Muscle of leg (tissue), 16 donors: ENCODE measurements around the gene E2F7. TPM values are rescaled to one million over a fixed set of nuclear protein-coding genes. Genes with fewer than 3 reads are reported as not detected.

Source experiments
- DNase-seq: peaks from one replicate; pipeline ENCODE4 v3.0.0; 2013
- H3K27ac ChIP-seq: one replicate; pipeline ENCODE4 v1.5.1; 2013; ENCODE audit warnings: mild to moderate bottlenecking, low read length, control low read depth
- H3K27me3 ChIP-seq: one replicate; pipeline ENCODE4 v1.6.1; 2013; ENCODE audit warnings: low read length; ENCODE audit not compliant: control insufficient read depth, insufficient read depth
- H3K36me3 ChIP-seq: one replicate; pipeline ENCODE4 v1.6.1; 2013; ENCODE audit warnings: low read length; ENCODE audit not compliant: control insufficient read depth, insufficient read depth
- H3K4me1 ChIP-seq: one replicate; pipeline ENCODE4 v1.6.1; 2013; ENCODE audit warnings: low read length; ENCODE audit not compliant: control insufficient read depth, insufficient read depth
- H3K4me3 ChIP-seq: one replicate; pipeline ENCODE4 v1.5.1; 2013; ENCODE audit warnings: low read length, control low read depth
- H3K9me3 ChIP-seq: replicated peaks from 2 replicates; pipeline ENCODE4 v1.6.1; 2013; ENCODE audit warnings: low read depth, low read length; ENCODE audit not compliant: control insufficient read depth
- WGBS: methylation state at CpG from one replicate; pipeline ENCODE4 v1.1.5; 2013; ENCODE audit warnings: missing lambda C conversion rate; ENCODE audit not compliant: insufficient coverage; 5-methylcytosine and 5-hydroxymethylcytosine counted together
- long read RNA-seq, 11 donors: transcript quantifications; one replicate each; lab custom pipeline, GENCODE V29; 2026
- polyA plus RNA-seq, 8 donors: library from polyadenylated mRNA; unstranded; fragments of 120-200 nt; gene quantifications; one replicate each; pipeline versions ENCODE4 v1.2.1 to v1.2.3, GENCODE V29; 2013; ENCODE audit warnings: inconsistent platforms in 1 of 8, low replicate concordance in 1 of 8; ENCODE audit not compliant: insufficient read length in 8 of 8, insufficient read depth in 1 of 8
- total RNA-seq: library from RNA; stranded (reverse); fragments of 120-200 nt; gene quantifications from one replicate; pipeline ENCODE4 v1.2.4, GENCODE V29; 2013

Gene E2F7, protein sequence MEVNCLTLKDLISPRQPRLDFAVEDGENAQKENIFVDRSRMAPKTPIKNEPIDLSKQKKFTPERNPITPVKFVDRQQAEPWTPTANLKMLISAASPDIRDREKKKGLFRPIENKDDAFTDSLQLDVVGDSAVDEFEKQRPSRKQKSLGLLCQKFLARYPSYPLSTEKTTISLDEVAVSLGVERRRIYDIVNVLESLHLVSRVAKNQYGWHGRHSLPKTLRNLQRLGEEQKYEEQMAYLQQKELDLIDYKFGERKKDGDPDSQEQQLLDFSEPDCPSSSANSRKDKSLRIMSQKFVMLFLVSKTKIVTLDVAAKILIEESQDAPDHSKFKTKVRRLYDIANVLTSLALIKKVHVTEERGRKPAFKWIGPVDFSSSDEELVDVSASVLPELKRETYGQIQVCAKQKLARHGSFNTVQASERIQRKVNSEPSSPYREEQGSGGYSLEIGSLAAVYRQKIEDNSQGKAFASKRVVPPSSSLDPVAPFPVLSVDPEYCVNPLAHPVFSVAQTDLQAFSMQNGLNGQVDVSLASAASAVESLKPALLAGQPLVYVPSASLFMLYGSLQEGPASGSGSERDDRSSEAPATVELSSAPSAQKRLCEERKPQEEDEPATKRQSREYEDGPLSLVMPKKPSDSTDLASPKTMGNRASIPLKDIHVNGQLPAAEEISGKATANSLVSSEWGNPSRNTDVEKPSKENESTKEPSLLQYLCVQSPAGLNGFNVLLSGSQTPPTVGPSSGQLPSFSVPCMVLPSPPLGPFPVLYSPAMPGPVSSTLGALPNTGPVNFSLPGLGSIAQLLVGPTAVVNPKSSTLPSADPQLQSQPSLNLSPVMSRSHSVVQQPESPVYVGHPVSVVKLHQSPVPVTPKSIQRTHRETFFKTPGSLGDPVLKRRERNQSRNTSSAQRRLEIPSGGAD
- total RNA-seq (3.1 TPM), polyA plus RNA-seq (1 to 10 TPM; 2.9 to 5.2 (median 3.8) TPM)
- long read RNA-seq, donor 1, full-length matches to known transcripts: 1 of 1 reads
- long read RNA-seq, donor 1, partial matches to known transcripts: 0 of 1 reads
- long read RNA-seq, donor 1, other reads (novel, unspliced or antisense): 0 of 1 reads
- long read RNA-seq, donor 2: 0 reads
- long read RNA-seq, donor 3, partial matches to known transcripts: 0 of 1 reads
- long read RNA-seq, donor 3, other reads (novel, unspliced or antisense): 0 of 1 reads
- long read RNA-seq, donor 4: 0 reads
- long read RNA-seq, donor 5, full-length matches to known transcripts: 2 of 2 reads
- long read RNA-seq, donor 5, partial matches to known transcripts: 0 of 2 reads
- long read RNA-seq, donor 5, other reads (novel, unspliced or antisense): 0 of 2 reads
- long read RNA-seq, donor 6: 0 reads
- long read RNA-seq, donor 7: 0 reads
- long read RNA-seq, donor 8: 0 reads
- long read RNA-seq, donor 9: 0 reads
- long read RNA-seq, donor 10: 0 reads
- long read RNA-seq, donor 11: 0 reads

GRCh38 chr12:77065361-77066204 is at the start of gene E2F7:
E2F7 (minus strand) TSS chr12:77065569; CDS start chr12:77064635, 934 bp downstream.
- peak; percentile 94 for DNase-seq
- Histone ChIP-seq H3K4me1 (peaks cover 4% of the 10 kb centered on the region), H3K27ac (peak within 1 kb of the TSS; percentile 53), H3K36me3 (peaks cover 4% of the 10 kb centered on the region), H3K9me3 (no peaks in the 10 kb centered on the region), H3K27me3 (no peaks in the 10 kb centered on the region), H3K4me3 (peak within 1 kb of the TSS; percentile 74)
- WGBS: under 1% methylated on average over 78 of the region's 87 CpGs

- Histone ChIP-seq H3K4me1 (no peaks in the 10 kb centered on the region), H3K9me3 (no peaks in the 10 kb centered on the region), H3K27ac (no peak overlapping the region), H3K27me3 (no peaks in the 10 kb centered on the region), H3K36me3 (no peaks in the 10 kb centered on the region), H3K4me3 (no peak overlapping the region)
- no CpG with 5 or more reads among the region's 4 CpGs for WGBS
- DNase-seq: no peak
Observed at GRCh38 chr12:77113971-77114370, 48.6 kb upstream of the E2F7 start.

GRCh38 chr12:77108707-77109106 is 43.3 kb upstream of the E2F7 start:
- Histone ChIP-seq H3K27me3 (no peaks in the 10 kb centered on the region), H3K27ac (no peak overlapping the region), H3K4me3 (no peak overlapping the region), H3K36me3 (no peaks in the 10 kb centered on the region), H3K4me1 (no peaks in the 10 kb centered on the region), H3K9me3 (no peaks in the 10 kb centered on the region)
- WGBS: no CpG with 5 or more reads among the region's 1 CpG
- DNase-seq: no peak

GRCh38 chr12:77107121-77107520 is 41.8 kb upstream of the E2F7 start:
- Histone ChIP-seq H3K4me3 (no peak overlapping the region), H3K36me3 (no peaks in the 10 kb centered on the region), H3K27me3 (no peaks in the 10 kb centered on the region), H3K27ac (no peak overlapping the region), H3K4me1 (no peaks in the 10 kb centered on the region), H3K9me3 (no peaks in the 10 kb centered on the region)
- no peak for DNase-seq
- WGBS: 81% methylated on average over 2 of the region's 2 CpGs

GRCh38 chr12:77104792-77105191 is 39.4 kb upstream of the E2F7 start:
- Histone ChIP-seq H3K9me3 (no peaks in the 10 kb centered on the region), H3K27me3 (no peaks in the 10 kb centered on the region), H3K4me3 (no peak overlapping the region), H3K4me1 (no peaks in the 10 kb centered on the region), H3K36me3 (no peaks in the 10 kb centered on the region), H3K27ac (no peak overlapping the region)
- 60% methylated on average over 2 of the region's 3 CpGs for WGBS
- no peak for DNase-seq

DNA sequence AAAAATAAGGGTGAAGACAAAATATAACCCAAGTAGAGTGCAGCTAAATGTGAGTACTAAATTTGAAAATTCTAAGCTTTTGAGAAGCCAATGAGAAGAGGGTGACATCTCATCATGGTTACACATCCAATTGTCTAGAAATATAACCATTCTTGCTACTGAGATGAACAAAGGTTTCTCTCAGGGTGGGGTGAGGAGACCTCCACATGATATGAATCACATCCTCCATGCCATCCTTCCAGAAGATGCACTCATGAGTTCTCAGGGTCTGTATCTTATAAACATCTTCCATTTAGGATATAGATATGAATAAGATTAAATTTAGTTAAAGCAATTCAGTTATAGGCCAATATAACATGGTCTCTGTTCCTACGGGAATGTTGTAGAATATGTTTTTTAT is 38.9 kb upstream of the E2F7 start:
- no peak for DNase-seq
- Histone ChIP-seq H3K4me3 (no peak overlapping the region), H3K36me3 (no peaks in the 10 kb centered on the region), H3K27me3 (no peaks in the 10 kb centered on the region), H3K4me1 (no peaks in the 10 kb centered on the region), H3K27ac (no peak overlapping the region), H3K9me3 (no peaks in the 10 kb centered on the region)
- no CpG with 5 or more reads among the region's 1 CpG for WGBS

GRCh38 chr12:77102691-77103090 is 37.3 kb upstream of the E2F7 start:
- no peak for DNase-seq
- H3K9me3 ChIP-seq: no peaks in the 10 kb centered on the region
- H3K4me3 ChIP-seq: no peak overlapping the region
- no peaks in the 10 kb centered on the region for H3K36me3 ChIP-seq
- no peak overlapping the region for H3K27ac ChIP-seq
- whole genome bisulfite sequencing: no CpG with 5 or more reads among the region's 1 CpG
- H3K4me1 ChIP-seq: no peaks in the 10 kb centered on the region
- H3K27me3 ChIP-seq: no peaks in the 10 kb centered on the region

DNA sequence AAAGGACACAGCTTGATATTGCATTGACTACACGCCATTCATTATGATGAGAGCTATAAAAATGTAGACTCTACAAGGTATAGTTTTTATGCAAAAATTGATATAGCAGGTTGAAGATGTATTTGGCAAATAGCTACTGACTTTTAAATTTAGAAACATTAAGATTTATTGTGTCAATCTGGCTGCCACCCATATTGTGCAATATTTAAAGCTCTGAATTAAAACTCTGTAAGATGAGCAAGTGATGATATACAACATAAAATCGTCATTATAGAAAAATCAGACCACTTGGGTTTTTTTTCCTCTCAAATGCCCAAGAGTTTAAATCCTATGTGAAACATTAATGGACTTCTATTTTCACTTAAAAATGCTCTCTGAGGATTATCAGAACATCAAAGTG is 36.8 kb upstream of the E2F7 start:
- no peaks in the 10 kb centered on the region for H3K36me3 ChIP-seq
- no peak for DNase-seq
- H3K4me3 ChIP-seq: no peak overlapping the region
- no CpG with 5 or more reads among the region's 2 CpGs for WGBS
- H3K27me3 ChIP-seq: no peaks in the 10 kb centered on the region
- no peak overlapping the region for H3K27ac ChIP-seq
- H3K4me1 ChIP-seq: no peaks in the 10 kb centered on the region
- H3K9me3 ChIP-seq: no peaks in the 10 kb centered on the region

DNA sequence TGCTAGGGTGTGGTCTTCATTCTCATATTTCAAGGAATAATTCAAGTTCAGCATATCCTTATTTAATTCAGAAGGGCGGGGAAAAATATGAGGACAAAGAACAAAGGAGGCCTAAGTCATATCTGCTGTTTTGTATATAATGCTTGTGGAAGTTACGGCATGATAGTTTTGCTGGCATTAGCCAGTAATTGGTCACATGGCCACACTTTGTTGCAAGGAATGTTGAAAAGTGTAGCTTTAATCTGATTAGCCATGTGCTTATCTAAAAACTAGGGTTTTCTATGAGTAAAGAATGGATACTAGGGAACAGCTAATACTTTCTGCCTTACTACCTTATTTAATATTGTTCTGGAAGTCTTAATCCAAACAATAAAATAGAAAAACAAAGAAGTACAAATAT is 34.4 kb upstream of the E2F7 start:
- Histone ChIP-seq H3K27ac (no peak overlapping the region), H3K27me3 (no peaks in the 10 kb centered on the region), H3K9me3 (no peaks in the 10 kb centered on the region), H3K4me1 (no peaks in the 10 kb centered on the region), H3K4me3 (no peak overlapping the region), H3K36me3 (no peaks in the 10 kb centered on the region)
- DNase-seq: no peak
- WGBS: 85% methylated on average over 2 of the region's 2 CpGs
